Measurements from ENCODE around the gene SLC3A2.

- TF ChIP-seq POLR2A (IDR thresholded peaks at IDR 0.05; ENCODE audit: low read depth, low read length) (no peak), EZH2 (IDR thresholded peaks at IDR 0.05; ENCODE audit: borderline replicate concordance, low read depth, low read length, severe bottlenecking) (peak; percentile 14), CTCF (IDR thresholded peaks at IDR 0.05; ENCODE audit: extremely low read depth in 1 of 2, insufficient read depth in 1 of 2, low read depth in 1 of 2, low read length in 2 of 2) (no peak), POLR2AphosphoS5 (IDR thresholded peaks at IDR 0.05; ENCODE audit: insufficient read depth, low read depth, low read length) (no peak), MAX (IDR thresholded peaks at IDR 0.05; ENCODE audit: insufficient read depth, insufficient read length) (no peak)
Measured at GRCh38 chr11:62926680-62927455, 46.2 kb downstream of the SLC3A2 start.

Data from endothelial cell of umbilical vein (primary cell).